Fibroblast of villous mesenchyme (primary cell): ENCODE measurements around the gene MESP2. TPM values are rescaled to one million over a fixed set of nuclear protein-coding genes. Genes with fewer than 3 reads are reported as not detected.

Source experiments
- DNase-seq: peaks from one replicate; pipeline ENCODE4 v3.0.0-alpha.2; 2010; ENCODE audit warnings: low read depth
- H3K4me3 ChIP-seq: 2 replicates; pipeline ENCODE4 v1.5.1; 2011; ENCODE audit warnings: low read depth, mild to moderate bottlenecking, low read length
- total RNA-seq: library from RNA; depleted of rRNA; stranded (reverse); fragments of >200 nt; gene quantifications from 2 replicates; pipeline ENCODE4 v1.2.3, GENCODE V29; 2012
- TF ChIP-seq, protein P1 (sequence below): IDR thresholded peaks from 2 replicates; pipeline ENCODE4 v1.5.1; 2012; ENCODE audit warnings: low read depth, mild to moderate bottlenecking, low read length; ENCODE audit not compliant: insufficient read depth

Gene MESP2
- total RNA-seq, 1 donor, result 0.43 TPM

DNA sequence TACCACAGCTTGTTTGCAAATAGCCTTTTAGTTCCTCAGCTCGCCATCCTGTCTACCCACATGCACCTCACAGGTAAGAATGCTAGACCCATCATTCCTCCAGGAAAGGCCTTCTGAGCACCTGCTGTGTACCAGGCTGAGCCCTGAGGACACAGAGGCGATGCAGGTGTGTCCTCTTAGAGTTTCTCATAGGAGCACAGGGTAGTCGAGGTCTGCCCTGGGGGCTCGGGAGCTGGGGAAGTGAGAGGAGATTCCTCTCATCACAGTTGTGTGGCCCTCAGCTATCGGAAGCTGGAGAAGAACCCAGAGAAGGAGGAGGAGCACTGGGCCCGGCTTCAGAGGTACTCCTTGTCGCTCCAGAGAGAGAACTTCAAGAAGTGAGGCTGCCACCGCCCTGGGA, 33.1 kb upstream of the MESP2 start:
- DNase-seq, result no peak
- H3K4me3 ChIP-seq, result no peak overlapping the region
- TF ChIP-seq, protein P1, sequence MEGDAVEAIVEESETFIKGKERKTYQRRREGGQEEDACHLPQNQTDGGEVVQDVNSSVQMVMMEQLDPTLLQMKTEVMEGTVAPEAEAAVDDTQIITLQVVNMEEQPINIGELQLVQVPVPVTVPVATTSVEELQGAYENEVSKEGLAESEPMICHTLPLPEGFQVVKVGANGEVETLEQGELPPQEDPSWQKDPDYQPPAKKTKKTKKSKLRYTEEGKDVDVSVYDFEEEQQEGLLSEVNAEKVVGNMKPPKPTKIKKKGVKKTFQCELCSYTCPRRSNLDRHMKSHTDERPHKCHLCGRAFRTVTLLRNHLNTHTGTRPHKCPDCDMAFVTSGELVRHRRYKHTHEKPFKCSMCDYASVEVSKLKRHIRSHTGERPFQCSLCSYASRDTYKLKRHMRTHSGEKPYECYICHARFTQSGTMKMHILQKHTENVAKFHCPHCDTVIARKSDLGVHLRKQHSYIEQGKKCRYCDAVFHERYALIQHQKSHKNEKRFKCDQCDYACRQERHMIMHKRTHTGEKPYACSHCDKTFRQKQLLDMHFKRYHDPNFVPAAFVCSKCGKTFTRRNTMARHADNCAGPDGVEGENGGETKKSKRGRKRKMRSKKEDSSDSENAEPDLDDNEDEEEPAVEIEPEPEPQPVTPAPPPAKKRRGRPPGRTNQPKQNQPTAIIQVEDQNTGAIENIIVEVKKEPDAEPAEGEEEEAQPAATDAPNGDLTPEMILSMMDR, result no peak

DNA sequence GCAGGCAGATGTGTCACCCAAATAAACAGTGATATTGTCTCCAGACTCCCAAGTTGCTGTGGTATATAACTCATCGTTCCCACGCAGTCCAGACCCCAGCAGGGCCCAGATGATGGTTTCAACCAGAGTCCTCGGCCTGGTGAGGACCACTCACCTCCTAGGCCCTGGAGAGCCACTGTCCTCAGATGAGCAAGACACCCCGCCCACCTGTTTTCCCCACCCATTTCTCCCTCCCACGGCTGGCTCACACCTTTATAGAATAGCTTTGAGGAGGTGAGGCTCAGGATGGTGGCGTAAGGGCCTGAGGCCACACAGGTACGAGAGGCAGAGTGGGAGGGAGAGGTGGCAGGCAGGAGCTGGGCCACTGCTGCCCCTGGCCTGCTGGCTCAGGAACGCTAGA, 32.5 kb upstream of the MESP2 start:
- TF ChIP-seq, protein P1, result no peak
- DNase-seq, result no peak
- no peak overlapping the region for H3K4me3 ChIP-seq

DNA sequence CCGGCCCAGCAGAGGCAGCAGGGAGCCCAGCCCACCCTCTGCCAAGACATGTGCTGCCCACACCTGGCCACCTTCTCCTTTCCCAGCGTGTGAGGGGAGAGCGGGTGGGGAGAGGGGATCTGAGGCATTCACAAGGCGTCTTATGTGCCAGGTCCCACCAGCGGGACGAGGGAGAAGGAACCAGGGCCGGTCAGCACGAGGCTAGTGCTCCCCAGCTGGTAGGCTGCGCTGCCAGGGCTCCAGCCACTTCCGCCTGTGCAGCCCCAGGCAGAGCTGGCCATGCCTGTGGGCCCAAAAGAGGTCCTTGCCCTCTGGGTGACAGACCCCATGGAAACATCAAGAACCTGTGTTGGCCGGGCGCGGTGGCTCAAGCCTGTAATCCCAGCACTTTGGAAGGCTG, 31.0 kb upstream of the MESP2 start:
- H3K4me3 ChIP-seq, result no peak overlapping the region
- no peak for DNase-seq
- TF ChIP-seq, protein P1, result no peak

DNA sequence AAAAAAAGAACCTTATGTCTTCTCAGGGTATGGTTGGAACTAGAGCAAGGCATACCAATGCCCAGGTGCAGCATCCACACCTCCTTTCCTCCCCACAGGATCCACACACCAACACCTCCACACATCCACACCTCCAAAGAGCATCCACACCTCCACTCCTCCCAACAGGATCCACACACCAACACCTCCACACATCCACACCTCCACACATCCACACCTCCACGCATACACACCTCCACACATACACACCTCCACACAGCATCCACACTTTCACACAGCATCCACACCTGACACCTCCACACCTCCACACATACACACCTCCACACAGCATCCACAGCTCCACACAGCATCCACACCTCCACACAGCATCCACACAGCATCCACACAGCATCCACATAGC, 30.4 kb upstream of the MESP2 start:
- TF ChIP-seq, protein P1, result no peak
- H3K4me3 ChIP-seq, result no peak overlapping the region
- no peak for DNase-seq

DNA sequence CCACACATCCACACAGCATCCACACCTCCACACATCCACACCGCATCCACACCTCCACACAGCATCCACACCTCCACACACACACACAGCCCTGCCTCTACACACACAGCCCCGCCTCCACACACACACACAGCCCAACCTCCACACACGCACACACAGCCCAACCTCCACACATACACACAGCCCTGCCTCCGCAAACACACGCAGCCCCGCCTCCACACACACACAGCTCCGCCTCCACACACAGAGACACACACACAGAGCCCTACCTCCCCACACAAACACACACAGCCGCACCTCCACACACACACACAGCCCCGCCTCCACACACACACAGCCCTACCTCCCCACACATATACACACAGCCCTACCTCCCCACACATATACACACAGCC, 29.7 kb upstream of the MESP2 start:
- DNase-seq, result no peak
- no peak overlapping the region for H3K4me3 ChIP-seq
- TF ChIP-seq, protein P1, result no peak

DNA sequence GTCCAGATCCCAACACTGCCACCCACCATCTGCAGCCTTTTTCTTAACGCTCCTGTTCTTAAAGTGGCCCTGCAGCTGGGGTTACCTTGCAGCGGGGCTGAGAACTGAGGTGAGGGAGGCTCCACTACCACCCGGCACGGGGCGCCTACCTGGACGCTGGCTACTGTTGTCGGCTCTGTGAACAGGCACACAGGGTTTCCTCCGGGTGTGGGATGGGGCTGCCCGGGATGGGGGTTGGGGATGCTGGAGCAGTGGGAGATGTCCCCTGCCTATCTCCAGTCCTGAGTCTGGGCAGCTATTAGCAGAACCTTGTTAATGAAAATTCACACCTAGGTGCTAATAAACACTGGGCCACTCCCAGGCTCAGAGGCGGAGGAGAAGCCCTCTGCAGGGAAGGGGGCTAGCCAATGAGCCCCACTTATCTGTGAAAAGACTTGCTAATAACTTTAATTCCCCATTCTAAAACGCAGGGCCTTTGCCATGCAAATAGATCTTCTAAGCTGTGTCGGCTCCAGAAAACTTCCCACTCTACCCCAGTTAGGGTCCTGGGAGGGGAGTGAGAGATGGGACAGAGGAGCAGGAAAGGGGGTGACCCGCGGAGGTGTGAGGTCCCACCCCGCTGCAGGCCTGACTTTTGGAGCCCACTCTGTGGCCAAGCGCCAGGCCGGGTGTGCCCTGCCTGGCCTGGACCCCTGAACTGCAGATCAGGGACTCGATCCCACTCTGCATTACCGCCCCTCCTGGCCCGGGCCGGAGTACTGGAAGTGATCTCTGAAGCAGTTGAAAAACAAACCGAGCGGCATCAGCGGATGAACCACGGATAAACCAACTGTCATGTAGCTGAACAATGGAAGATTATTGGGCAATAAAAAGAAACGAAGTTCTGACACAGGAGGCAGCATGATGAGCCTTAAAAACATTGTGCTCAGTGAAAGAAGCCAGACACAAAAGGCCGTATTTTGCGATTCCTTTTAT, 28.1 kb upstream of the MESP2 start:
- no peak for DNase-seq
- H3K4me3 ChIP-seq, result no peak overlapping the region
- TF ChIP-seq, protein P1, result no peak

DNA sequence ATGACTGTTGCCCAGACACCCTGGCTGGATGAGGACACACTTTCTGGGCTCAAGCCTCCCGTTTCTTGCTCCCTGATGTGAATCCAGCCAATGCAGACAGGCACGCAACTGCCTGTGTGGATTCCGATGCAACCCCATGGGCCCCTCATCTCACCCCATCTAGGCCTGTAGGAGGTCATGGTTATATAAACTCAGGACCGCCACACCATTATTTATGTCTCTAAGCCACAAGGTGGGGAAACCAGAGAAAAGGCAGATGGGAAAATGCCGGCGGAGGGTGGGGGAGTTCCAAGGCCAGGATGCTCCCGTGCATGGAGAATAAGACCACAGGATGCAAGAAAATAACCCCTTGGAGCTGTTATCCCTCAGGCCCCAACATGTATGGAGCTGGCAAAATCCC, 27.1 kb upstream of the MESP2 start:
- no peak overlapping the region for H3K4me3 ChIP-seq
- no peak for DNase-seq
- TF ChIP-seq, protein P1, result no peak
